Keratinocyte (primary cell): Measurements from ENCODE around the gene TTLL6. TPM values are rescaled to one million over a fixed set of nuclear protein-coding genes. Genes with fewer than 3 reads are reported as not detected.

Experiments
- DNase-seq: peaks from one replicate; pipeline ENCODE4 v3.0.0-alpha.2; 2011; ENCODE audit warnings: low read depth, missing footprints, low spot score
- FAIRE-seq: peaks from 2 replicates; lab custom pipeline; 2011; peaks lifted over from hg19 to GRCh38; lab: Jason Lieb, UNC
- H2AFZ ChIP-seq: 2 replicates; pipeline ENCODE4 v1.6.0; 2012; ENCODE audit warnings: low read length, control low read depth, inconsistent platforms; ENCODE audit not compliant: control insufficient read depth
- H3K27ac ChIP-seq: 2 replicates; pipeline ENCODE4 v1.5.1; 2011; ENCODE audit warnings: low read length; ENCODE audit not compliant: control insufficient read depth, insufficient read depth
- H3K27me3 ChIP-seq: 3 replicates; pipeline ENCODE4 v1.6.0; 2011; ENCODE audit warnings: low read length; ENCODE audit not compliant: control insufficient read depth, insufficient read depth; ENCODE audit errors: extremely low read depth
- H3K36me3 ChIP-seq, 2 experiments: 2 replicates in 1 of 2; 3 replicates in 1 of 2; pipeline ENCODE4 v1.5.1; 2011; ENCODE audit warnings: low read length in 2 of 2, mild to moderate bottlenecking in 1 of 2; ENCODE audit not compliant: control insufficient read depth in 2 of 2, insufficient read depth in 2 of 2; ENCODE audit errors: extremely low read depth in 1 of 2
- H3K4me1 ChIP-seq: 3 replicates; pipeline ENCODE4 v1.5.1; 2011; ENCODE audit warnings: low read length; ENCODE audit not compliant: control insufficient read depth, insufficient read depth; ENCODE audit errors: extremely low read depth
- H3K4me2 ChIP-seq: 3 replicates; pipeline ENCODE4 v1.6.0; 2011; ENCODE audit warnings: low read depth, low read length; ENCODE audit not compliant: control insufficient read depth, insufficient read depth; ENCODE audit errors: extremely low read depth
- H3K4me3 ChIP-seq, 3 experiments: fragments of 200-600 bp in 1 of 3; sonication (generic) in 1 of 3; 2 replicates in 2 of 3; 3 replicates in 1 of 3; pipeline ENCODE4 v1.5.1; 2011 to 2016; ENCODE audit warnings: low read length in 3 of 3, mild to moderate bottlenecking in 3 of 3, control low read depth in 2 of 3, inconsistent platforms in 1 of 3, low read depth in 1 of 3, mixed read lengths in 1 of 3, mixed run types in 1 of 3, moderate library complexity in 1 of 3; ENCODE audit not compliant: control insufficient read depth in 2 of 3, insufficient read depth in 2 of 3; ENCODE audit errors: extremely low read depth in 1 of 3
- H3K79me2 ChIP-seq: 2 replicates; pipeline ENCODE4 v1.6.0; 2012; ENCODE audit warnings: low read length; ENCODE audit not compliant: control insufficient read depth, insufficient read depth
- H3K9ac ChIP-seq: 3 replicates; pipeline ENCODE4 v1.6.0; 2011; ENCODE audit warnings: low read length; ENCODE audit not compliant: control insufficient read depth, insufficient read depth; ENCODE audit errors: extremely low read depth
- H3K9me1 ChIP-seq: 3 replicates; pipeline ENCODE4 v1.6.0; 2011; ENCODE audit warnings: low read length; ENCODE audit not compliant: control insufficient read depth, insufficient read depth; ENCODE audit errors: extremely low read depth
- H3K9me3 ChIP-seq: 2 replicates; pipeline ENCODE4 v1.5.1; 2012; ENCODE audit warnings: low read depth, low read length; ENCODE audit not compliant: control insufficient read depth
- H4K20me1 ChIP-seq: 3 replicates; pipeline ENCODE4 v1.6.0; 2011; ENCODE audit warnings: low read length; ENCODE audit not compliant: control insufficient read depth, insufficient read depth; ENCODE audit errors: extremely low read depth
- EZH2 ChIP-seq: IDR thresholded peaks from one replicate; pipeline ENCODE4 v1.6.1; 2012; ENCODE audit warnings: inconsistent platforms, mild to moderate bottlenecking, low read length, moderate library complexity
- dilution Hi-C: fragments of 300-500 bp; cut with MboI; formaldehyde crosslinking; loops from one replicate; pipeline ENCODE4 v1.7.0; 2020; ENCODE audit warnings: low sequenced_read_pairs; ENCODE audit not compliant: extremely low pct_ligation_motif_present
- polyA plus RNA-seq, 5 experiments: library from polyadenylated mRNA; depleted of rRNA in 3 of 5; stranded (reverse) in 3 of 5; stranded (forward) in 1 of 5; unstranded in 1 of 5; fragments of >200 nt; gene quantifications; 1 replicate in 1 of 5; 2 replicates in 3 of 5; 3 replicates in 1 of 5; pipeline versions ENCODE4 v1.2.1 to v1.2.3, GENCODE V29; 2011 to 2012; ENCODE audit warnings: missing spikeins in 2 of 5, low read depth in 1 of 5, low replicate concordance in 1 of 5
- TF ChIP-seq, protein P1 (sequence below), 3 experiments: IDR thresholded peaks in 1 of 3; conservative IDR thresholded peaks in 1 of 3; optimal IDR thresholded peaks in 1 of 3; 2 replicates in 2 of 3; 3 replicates in 1 of 3; pipeline versions ENCODE3 to v1.5.1; 2011; ENCODE audit warnings: low read length in 3 of 3, mild to moderate bottlenecking in 3 of 3, moderate library complexity in 2 of 3, control low read depth in 1 of 3, inconsistent platforms in 1 of 3; ENCODE audit not compliant: insufficient read depth in 2 of 3; ENCODE audit errors: extremely low read depth in 1 of 3

The TTLL6 gene
- polyA plus RNA-seq, 1 donor (not counting 4 experiments of a cell fraction or from before 2014, with no cell fraction given) = not detected

DNA sequence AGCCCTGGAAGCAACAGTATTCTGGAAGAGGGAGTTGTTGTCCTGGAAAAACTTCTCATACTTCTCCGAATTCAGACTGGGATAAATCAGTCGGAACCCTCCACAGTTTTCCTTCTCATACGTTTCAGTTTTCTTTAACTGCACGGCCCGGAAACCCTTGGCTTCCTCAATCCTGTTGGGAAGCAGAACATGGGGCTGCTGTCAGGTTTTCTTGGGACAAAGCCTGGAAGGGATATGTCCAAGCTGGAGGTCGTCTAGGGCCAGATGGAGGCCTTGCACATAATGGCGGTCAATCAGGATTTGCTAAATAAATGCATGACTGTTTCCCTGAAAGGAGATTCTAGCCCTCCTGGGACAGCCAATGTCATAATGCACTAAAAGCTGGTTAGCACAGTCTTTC lies 29.2 kb downstream of the TTLL6 start:
- Histone ChIP-seq H3K27me3 (peaks cover 12% of the 10 kb centered on the region), H4K20me1 (no peaks in the 10 kb centered on the region), H3K9ac (no peak overlapping the region), H3K36me3 (no peaks in the 10 kb centered on the region), H3K4me2 (no peak overlapping the region), H3K9me1 (no peaks in the 10 kb centered on the region), H3K4me3 (no peak overlapping the region), H3K79me2 (no peaks in the 10 kb centered on the region), H2AFZ (no peak overlapping the region), H3K4me1 (no peaks in the 10 kb centered on the region), H3K9me3 (no peaks in the 10 kb centered on the region), H3K27ac (no peak overlapping the region)
- DNase-seq = no peak
- no peak for FAIRE-seq
- dilution Hi-C loops = no loop called here
- TF ChIP-seq, protein P1, sequence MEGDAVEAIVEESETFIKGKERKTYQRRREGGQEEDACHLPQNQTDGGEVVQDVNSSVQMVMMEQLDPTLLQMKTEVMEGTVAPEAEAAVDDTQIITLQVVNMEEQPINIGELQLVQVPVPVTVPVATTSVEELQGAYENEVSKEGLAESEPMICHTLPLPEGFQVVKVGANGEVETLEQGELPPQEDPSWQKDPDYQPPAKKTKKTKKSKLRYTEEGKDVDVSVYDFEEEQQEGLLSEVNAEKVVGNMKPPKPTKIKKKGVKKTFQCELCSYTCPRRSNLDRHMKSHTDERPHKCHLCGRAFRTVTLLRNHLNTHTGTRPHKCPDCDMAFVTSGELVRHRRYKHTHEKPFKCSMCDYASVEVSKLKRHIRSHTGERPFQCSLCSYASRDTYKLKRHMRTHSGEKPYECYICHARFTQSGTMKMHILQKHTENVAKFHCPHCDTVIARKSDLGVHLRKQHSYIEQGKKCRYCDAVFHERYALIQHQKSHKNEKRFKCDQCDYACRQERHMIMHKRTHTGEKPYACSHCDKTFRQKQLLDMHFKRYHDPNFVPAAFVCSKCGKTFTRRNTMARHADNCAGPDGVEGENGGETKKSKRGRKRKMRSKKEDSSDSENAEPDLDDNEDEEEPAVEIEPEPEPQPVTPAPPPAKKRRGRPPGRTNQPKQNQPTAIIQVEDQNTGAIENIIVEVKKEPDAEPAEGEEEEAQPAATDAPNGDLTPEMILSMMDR (optimal IDR thresholded peaks at IDR 0.05 in 1 of 3, IDR thresholded peaks at IDR 0.05 in 1 of 3, conservative IDR thresholded peaks at IDR 0.05 in 1 of 3; ENCODE audit: extremely low read depth in 1 of 3, insufficient read depth in 2 of 3, low read length in 3 of 3) = no peak
- TF ChIP-seq EZH2 = no peak

DNA sequence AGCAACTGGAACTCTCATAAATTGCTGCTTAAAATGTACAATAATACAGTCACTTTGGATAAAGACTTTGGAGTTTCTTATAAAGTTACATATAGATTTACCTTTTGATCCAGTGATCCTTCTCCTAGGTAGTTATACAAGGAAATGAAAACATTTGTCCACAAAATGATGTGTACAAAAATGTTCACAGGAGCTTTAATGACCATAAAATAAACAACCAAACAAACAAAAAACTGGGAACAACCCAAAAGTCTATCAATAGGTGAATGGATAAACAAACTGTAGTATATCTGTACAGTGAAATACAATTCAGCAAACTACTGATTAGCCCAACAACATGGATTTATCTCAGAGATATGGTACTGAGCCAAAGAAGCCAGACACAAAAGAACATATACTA lies 37.6 kb downstream of the TTLL6 start:
- no peak for DNase-seq
- Histone ChIP-seq H3K27me3 (peaks cover 3% of the 10 kb centered on the region), H3K9me1 (no peaks in the 10 kb centered on the region)

More for the DNA sequence above, 37.6 kb downstream of the TTLL6 start:
- Histone ChIP-seq H3K36me3 (no peaks in the 10 kb centered on the region), H3K4me2 (no peak overlapping the region), H3K79me2 (no peaks in the 10 kb centered on the region), H4K20me1 (no peaks in the 10 kb centered on the region), H3K9me3 (no peaks in the 10 kb centered on the region), H3K27ac (no peak overlapping the region), H3K4me1 (no peaks in the 10 kb centered on the region), H3K4me3 (no peak overlapping the region), H3K9ac (no peak overlapping the region), H2AFZ (no peak overlapping the region)
- TF ChIP-seq, protein P1 (optimal IDR thresholded peaks at IDR 0.05 in 1 of 3, IDR thresholded peaks at IDR 0.05 in 1 of 3, conservative IDR thresholded peaks at IDR 0.05 in 1 of 3; ENCODE audit: extremely low read depth in 1 of 3, insufficient read depth in 2 of 3, low read length in 3 of 3) = no peak
- no peak for TF ChIP-seq EZH2
- no peak for FAIRE-seq
- dilution Hi-C loops = no loop called here
